ENCODE measurements around the gene SLC46A3.
"Not testable (repeated sequence)": the region's sequence is repeated elsewhere in the genome, so short reads cannot be mapped to it uniquely, and the experiment has no call there.

The SLC46A3 gene

DNA sequence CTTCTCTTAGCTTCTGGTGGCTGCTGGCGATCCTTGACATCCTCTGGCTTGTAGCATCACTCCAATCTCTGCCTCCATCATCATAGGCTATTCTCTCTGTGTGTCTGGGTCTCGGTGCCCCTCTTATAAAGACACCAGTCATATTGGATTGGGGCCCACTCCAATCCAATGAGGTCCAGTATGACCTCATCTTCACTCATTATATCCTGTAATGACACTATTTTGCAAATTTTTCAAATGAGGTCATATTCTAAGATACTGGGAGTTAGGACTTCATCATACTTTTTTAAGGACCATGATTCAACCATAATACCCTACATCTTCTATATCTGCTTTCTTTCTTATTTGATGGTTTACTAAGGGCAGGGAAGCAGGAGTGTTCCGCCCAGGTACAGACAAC, 12.0 kb upstream of the SLC46A3 start:
- DNase-seq (ENCODE audit: low read depth): no peak

DNA sequence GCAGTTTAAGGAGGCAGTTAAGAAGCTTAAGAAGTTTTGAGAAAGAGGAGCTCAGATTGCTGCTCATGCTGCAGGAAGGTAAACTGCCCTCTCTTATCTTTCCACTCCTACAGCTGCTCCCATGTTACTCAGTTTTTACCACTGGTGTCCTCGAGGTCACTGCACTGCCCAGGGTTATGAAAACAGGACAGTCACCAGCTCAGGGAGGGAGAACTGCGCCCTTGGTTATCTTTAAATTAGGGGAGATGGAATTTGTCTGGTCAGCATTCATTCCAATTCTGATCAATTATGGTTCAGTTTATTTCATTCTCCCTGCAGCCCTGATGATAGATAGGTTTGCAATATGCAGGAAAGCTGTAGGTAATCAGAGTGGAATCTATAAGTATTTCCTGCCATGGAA, 10.8 kb upstream of the SLC46A3 start:
- DNase-seq (ENCODE audit: low read depth): no peak

DNA sequence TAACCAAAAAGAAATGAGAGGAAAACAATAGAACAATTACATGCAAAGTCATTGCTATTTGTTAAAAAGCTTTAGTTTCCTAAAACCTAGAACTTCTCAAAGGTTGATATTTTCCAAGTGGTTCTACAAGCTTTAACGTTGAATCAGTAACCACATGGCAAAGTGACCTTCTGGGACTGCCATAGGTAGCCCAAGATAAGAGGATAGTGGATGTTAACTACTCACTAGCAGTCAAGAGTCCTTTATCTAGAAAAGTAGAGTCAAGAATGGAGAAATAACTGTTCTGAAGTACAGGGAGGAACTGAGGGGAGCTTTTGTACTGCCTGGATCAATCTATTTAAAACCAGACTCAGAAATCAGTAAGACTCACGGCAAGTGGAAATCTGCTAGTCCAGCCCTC, 9.9 kb upstream of the SLC46A3 start:
- DNase-seq (ENCODE audit: low read depth): no peak

DNA sequence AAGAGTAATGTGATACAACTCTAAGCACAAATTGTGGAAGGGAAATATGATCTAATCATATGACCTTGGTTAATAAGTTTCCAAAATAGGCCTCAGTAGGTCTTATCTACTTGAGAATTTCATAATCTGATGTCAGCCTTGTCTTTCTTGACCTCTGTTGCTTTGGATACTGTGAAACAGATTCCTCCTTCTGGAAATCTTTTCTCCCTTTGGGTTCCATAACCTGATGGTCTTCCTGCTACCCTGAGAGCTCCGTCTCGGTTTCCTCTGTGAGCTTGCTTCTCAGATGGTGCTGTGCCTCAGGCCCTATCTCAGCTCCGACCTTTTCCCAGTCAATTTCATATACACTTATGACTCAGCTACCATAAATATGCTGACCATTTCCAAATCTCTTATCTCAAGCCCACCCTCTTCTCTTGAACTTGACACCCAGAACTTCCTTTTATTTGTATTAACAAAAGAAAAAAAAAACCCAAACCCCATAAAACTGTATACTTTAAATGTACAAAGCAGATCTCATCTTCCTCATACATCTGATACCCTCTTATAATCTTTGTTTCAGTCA, 6.4 kb upstream of the SLC46A3 start:
- no peak for DNase-seq (ENCODE audit: low read depth)

DNA sequence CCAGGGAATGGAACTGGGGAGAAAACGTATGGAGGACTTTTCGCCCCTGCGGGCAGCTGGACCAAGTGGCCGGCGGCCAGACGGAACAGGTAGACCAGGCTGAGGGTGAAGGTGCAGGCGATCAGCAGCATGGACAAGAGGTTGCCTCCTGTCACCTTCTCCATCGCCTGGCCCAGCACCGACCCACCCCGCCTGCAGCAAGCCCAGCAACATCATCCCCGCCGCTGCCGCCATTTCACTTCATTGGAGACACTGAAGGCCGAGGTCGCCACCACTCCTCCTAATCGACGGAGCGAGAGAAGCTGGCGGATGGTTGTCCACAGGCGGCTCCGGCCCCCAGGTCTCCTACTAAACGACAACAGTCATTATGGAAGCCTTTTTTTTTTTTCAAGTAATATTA, 5.0 kb upstream of the SLC46A3 start:
- no peak for DNase-seq (ENCODE audit: low read depth)

DNA sequence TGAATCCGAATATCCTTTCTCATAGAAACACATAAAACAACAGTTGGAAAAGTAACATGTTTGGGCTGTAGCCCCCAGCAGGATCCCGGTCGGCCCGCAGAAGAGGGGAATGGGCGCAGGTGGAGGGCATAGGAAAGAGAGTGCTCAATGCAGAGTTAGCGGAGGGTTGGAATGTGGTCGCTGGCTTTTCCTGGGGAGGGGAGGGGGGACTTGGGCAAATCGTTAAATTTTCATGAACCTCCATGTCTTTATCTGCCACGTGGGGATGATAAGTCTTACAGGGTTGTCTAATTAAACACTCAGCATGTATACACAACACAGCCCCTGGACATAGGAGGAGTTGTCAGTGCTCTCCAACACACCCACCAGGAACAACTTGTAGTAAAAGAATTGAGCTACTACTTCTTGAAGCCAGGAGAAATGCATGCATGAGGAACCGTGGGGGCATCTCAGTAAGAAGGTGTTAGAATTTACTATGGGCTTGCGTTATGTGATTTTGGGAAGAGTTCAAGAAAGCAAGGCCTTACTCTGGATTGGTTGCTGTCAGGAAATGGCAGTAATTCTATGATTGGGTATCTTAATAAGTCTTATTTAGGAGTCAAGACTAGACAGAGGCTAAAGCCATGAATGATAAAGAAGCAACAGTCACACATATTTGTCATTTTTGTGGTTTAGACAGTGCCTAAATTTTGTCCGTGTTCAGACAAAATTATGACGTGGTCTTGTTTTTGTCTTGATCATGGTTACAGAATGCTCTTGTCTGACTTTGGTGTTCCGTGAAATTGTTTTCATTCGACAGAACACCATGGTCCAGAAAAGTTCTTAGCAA, 671 bp upstream of the SLC46A3 start:
- DNase-seq (ENCODE audit: low read depth): no peak

DNA sequence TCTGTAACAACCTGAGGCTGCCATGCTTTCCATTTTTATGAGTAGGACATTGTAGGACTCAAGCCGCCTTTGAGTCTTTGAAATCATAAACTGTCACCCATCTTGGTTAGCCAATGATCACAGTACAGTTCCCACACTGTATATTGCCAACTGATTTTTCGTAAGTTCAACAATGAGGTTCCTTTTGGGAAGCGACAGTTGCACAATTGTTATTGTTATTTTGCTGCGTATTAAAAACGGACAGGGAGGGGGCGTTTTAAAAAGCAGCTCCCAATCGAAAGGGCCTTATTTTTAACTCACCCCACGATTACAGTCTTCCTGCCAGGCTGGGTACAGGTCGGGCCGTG, 601 bp downstream of the SLC46A3 start:
- no peak for DNase-seq (ENCODE audit: low read depth)

DNA sequence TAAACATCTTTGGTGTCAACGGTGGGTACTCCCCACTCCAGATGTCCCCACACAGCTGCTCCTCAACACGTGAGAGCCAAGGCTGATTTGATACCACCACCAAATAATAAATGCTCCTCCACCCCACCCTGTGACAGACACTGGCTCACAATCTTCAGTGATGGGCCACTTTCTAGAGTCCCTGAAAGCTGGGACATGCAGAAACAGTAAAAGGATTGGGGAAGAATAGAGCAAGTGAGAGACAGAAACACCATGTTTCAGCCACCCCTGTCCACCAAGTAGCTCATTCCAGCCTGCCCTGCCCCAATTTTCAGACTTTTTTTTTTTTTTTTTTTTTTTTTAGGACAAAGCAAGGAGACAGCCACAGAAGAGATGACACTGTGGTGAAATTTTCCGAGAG, 1.6 kb downstream of the SLC46A3 start:
- DNase-seq (ENCODE audit: low read depth): no peak

DNA sequence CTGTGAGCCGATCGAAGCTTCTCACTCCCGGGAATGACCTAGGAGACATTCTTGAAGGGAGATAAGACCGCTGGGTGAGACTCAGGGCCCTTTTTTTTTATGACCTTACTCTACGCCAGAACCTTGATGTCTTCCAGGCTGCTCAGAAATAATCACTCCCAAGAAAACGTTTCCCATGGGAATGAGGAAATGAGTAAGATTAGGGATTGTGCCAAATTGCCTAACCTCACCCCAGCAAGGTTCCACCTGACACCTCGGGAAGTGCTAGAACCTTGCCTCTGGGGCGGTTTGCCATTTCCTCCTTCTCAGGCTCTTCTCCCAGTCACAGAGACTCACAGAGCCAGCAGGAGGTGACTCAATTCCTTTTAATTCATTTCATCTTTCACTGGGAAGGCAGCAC, 2.3 kb downstream of the SLC46A3 start:
- DNase-seq (ENCODE audit: low read depth): no peak

DNA sequence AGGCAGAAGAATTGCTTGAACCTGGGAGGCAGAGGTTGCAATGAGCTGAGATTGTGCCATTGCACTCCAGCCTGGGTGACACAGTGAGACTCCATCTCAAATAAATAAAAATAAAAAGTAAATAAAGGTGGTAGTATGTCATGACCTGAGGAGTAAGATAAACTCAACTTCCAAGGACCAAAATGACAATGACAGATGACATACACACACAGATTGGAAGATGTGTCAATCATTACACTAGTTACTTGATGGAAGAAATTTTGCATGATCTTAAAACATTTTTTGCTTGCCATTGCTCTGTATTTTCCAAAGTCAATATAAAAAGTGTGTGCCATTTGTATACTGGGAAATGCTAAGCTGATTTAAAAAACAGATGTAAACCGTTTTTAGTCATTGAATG, 4.1 kb downstream of the SLC46A3 start:
- DNase-seq (ENCODE audit: low read depth): no peak

DNA sequence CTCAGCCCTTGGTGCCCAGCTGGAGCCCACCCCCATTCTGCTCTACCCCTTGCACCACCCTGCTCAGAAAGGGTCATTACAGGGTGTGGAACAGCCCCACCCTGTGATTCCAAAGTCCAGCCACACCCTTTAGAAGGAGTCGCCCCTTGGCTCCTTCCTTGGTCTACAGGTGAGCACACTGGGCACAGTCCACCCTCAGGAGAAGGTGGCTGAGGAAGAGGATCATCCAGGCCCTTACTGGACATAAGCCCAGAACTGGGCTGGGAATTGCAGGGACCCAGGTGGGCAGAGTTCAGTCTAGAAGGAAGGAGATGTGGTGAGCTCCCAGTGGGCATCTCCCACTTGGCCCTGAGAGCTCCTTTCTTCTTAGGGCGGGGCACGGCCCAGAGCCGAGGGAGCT, 8.6 kb downstream of the SLC46A3 start:
- DNase-seq (ENCODE audit: low read depth): no peak

DNA sequence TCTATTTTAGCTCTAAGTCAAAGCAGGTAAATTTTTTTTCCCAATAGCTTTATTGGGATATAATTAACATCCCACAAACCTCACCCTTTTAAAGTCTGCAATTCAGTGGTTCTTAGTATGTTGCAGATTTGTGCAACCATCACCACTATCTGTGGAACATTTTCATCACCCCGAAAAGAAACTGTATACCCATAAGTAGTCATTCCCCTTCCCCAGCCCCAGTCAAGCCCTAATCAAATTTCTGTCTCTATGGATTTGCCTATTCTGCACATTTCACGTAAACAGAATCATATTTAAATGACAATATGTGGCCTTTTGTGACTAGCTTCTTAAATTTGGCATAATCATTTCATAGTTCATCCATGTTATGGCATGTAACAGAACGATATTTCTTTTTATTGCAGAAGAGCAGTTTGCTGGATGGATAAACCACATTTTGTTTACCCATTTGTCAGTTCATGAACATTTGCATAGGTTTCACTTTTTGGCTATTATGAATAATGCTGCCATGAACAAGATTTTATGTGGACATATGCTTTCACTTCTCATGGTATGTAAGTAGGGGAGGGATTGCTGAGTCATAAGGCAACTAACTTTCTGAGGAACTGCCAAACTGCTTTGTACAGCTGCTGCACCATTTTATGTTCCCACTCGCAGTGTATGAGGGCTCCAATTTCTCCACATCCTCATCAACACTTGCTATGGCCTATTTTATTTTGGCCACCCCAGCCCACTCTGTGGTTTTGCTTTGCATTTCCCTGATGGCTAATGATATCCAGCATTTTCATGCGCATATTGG, 10.9 kb downstream of the SLC46A3 start:
- DNase-seq (ENCODE audit: low read depth): no peak

DNA sequence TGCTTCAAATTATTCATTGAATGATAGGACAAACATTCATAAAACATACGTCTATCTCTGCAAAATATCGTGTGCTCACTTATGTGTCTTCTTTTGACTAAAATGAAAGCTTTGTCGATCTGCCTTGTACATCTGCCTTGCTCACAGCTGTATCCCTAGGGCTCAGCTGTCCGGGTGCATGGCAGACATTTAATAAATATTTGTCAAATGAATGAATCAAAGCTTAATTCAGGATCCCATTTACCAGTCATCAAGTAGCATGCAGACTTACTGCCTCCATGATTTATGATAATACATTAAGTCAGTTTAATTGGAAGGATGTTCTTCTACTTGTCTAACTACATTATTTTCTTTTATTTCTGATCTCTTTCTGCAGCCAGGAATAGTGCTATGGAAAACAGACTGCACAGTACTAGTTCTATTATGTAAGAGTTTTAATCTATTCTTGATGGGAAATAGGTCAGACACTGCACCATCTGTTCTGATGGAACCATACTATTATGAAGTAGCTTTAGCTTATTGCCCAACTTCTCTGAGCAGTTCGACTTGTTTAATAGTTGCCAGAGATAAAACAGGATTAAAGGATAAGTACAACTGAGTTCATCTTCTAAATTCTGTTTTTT, 13.2 kb downstream of the SLC46A3 start:
- DNase-seq (ENCODE audit: low read depth): no peak

DNA sequence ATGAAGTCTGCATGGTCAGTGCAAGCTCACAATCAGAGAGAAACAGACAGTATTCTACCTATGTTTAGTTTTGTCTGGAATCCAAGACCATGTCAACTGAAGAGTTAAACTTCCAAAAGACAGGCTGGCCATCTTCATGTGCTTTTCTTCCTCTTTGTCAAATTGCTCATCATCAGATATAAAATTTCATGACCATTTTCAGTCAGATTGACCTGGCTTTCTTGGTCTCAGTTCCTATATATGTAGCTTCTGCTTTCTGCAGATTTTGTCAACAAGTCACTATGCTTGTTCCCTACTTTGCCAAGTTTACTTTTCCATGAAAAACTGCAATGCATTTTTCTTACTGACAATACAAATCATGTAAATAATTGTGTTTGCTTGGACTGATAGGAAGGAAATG, 13.9 kb downstream of the SLC46A3 start:
- DNase-seq (ENCODE audit: low read depth): no peak

DNA sequence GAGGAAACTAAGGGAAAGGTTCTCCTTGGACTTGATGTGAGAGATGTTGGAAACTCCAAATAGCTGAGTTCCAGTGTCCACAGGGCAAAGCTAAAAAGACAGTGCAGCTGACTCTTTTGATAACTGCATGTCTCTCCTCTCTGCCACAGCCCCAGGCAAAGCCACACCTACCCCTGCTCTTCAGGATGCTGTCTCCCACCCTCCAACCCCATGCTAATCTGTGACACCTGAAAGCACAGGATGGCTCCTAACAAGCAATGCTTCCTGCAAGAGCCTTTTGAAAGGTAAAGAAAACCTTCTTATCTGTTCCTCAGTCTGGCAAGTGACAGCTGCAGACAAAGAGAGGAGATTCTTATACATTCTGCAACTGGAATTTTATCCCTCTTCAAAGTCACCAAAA, 14.5 kb downstream of the SLC46A3 start:
- DNase-seq (ENCODE audit: low read depth): no peak

DNA sequence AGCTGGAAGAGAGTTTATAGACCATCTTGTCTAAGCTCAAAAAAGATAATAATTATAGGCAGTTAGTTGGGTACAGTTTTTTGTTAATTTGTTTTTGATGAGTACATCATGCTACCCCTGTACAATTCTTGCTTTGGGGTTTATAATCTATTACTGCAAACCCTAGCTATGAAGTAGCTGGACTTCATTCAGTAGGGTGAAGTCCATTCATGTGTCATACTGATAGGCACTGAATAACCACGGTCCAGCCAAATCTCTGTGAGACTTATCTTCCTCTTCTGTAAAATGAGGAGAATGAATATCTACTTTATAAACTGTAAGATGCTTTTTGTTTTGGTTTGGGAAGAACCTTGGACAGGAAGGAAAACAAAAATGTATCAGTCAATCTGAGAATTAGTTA, 19.5 kb downstream of the SLC46A3 start:
- no peak for DNase-seq (ENCODE audit: low read depth)

DNA sequence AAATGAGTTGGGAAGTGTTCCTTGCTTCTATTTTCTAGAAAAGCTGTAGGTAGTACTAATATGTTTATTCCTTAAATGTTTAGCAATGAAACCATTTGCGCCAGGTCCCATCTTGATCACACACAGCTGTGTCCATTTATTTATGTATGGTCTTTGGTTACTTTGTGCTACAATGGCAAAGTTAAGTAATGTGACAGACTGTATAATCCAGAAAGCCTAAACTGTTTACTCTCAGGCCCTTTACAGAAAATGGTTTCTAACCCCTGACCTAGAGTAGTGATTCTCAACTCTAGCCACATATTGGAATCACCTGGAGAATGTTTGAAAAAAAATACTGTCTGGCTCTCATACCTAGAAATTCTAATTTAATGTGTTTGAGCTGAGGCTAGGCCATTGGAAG, 21.3 kb downstream of the SLC46A3 start:
- DNase-seq (ENCODE audit: low read depth): no peak

DNA sequence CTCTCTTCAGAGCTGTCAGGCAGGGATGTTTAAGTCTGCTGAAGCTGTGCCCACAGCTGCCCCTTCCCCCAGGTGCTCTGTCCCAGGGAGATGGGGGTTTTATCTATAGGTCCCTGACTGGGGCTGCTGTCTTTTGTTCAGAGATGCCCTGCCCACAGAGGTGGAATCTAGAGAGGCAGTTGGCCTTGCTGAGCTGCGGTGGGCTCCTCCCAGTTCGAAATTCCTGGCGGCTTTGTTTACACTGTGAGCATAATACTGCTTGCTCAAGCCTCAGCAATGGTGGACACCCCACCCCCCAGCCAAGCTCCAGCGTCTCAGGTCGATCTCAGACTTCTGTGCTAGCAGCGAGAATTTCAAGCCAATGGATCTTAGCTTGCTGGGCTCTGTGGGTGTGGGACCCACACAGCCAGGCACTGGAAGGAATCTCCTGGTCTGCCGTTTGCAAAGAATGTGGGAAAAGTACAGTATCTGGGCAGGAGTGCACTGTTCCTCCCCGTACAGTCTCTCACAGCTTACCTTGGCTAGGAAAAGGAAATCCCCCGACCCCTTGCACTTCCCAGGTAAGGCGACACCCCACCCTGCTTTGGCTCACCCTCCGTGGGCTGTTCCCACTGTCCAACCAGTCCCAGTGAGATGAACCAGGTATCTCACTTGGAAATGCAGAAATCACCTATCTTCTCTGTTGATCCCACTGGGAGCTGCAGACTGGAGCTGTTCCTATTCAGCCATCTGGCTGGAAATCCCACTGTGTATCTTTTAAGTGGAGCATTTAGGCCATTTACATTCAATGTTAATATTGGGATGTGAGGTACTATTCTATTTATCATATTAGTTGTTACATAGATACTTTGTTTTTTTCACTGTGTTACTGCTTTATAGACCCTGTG, 24.9 kb downstream of the SLC46A3 start:
- DNase-seq (ENCODE audit: low read depth): not testable (repeated sequence)

DNA sequence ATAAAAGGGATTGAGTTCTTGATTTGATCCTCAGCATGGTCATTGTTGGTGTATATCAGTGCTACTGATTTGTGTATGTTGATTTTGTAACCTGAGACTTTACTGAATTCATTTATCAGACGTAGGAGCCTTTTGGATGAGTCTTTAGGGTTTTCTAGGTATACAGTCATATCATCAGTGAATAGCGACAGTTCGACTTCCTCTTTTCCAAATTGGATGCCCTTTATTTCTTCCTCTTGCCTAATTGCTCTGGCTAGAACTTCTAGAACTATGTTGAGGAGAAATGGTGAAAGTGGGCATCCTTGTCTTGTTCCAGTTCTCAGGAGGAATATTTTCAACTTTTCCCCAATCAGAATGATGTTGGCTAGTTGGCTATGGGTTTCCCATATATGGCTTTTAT, 32.9 kb downstream of the SLC46A3 start:
- DNase-seq (ENCODE audit: low read depth): no peak

DNA sequence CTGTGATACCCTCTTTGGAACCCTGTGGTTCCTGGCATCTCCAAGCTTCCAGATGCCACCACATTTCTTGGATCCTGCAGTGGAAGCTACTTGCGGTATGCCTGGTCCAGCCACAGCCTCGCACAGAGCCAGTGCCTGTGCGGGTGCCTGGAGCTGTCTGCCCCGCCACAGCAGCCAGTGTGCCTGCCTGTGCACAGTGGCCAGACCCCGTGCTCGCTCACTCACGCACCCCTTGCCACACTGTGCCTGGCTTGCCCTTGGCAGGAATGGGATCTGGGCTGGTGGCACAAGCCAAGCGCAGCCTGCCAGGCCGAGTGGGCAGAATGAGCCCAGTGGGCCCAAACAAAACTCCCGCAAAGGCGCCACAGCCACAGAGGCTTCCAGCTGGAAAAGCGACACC, 33.7 kb downstream of the SLC46A3 start:
- no peak for DNase-seq (ENCODE audit: low read depth)

DNA sequence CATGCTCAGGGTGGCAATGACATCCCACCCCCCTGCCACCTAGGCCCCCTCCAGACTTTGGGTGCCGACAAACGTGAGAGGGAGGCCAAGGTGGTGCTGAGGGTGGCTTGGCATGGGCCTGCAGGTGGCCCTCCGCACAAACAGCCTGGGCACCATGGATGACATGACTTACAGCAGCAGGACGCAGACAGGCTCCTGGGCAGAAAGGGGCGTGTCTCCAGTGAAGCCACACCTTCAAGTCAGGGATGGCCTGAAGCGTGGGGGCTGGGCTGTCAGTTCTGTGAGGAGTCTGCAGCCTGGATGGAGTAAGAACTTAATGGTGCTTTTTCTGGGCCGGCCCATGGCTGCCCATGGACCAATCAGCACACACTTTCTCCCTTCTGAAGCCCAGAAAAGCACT, 34.5 kb downstream of the SLC46A3 start:
- DNase-seq (ENCODE audit: low read depth): no peak

DNA sequence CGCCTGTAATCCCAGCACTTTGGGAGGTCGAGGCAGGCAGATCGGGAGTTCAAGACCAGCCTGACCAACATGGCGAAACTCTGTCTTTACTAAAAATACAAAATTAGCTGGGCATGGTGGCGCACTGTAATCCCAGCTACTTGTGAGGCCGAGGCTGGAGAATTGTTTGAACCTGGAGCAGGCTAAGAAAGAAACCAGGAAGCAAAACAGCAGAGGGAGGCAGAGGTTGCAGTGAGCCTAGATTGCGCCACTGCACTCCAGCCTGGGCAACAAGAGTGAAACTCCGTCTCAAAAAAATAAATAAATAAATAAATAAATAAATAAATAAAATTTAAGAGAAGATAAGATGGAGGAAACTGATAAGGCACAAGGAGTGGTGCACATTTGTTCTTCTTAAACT, 35.6 kb downstream of the SLC46A3 start:
- not testable (repeated sequence) for DNase-seq (ENCODE audit: low read depth)
